Stimulated activated CD4-positive, alpha-beta T cell treated with anti-CD3 and anti-CD28 coated beads, Interleukin-4, amount 100 ng/mL, for 24 hours (primary cell): ENCODE data around the gene ZNF432.

Experiments used
- DNase-seq: peaks from one replicate; pipeline ENCODE4 v3.0.0-alpha.2; 2020

Gene ZNF432

GRCh38 chr19:52007806-52008557, 40.7 kb downstream of the ZNF432 start, which contains the start of gene ZNF615:
Gene ZNF615 (minus strand): TSS chr19:52008211. CDS start chr19:52003711, 4,500 bp downstream.
- peak; percentile 90 for DNase-seq

- DNase-seq, result no peak
These were observed 41.2 kb downstream of the ZNF432 start for GRCh38 chr19:52007451-52007805.

GRCh38 chr19:51994048-51994644, 54.5 kb downstream of the ZNF432 start:
- DNase-seq, result no peak

GRCh38 chr19:51993422-51993821, 55.2 kb downstream of the ZNF432 start:
- no peak for DNase-seq

- peak; percentile 91 for DNase-seq
These were observed 62.0 kb downstream of the ZNF432 start, which contains the start of gene ZNF350 for GRCh38 chr19:51986309-51987291. Gene ZNF350 (minus strand): TSS chr19:51986840. CDS start chr19:51974360, 12,480 bp downstream.

- no peak for DNase-seq
These were observed 65.3 kb downstream of the ZNF432 start for GRCh38 chr19:51983361-51983760.
